BLaER1 (cell line): ENCODE measurements around the gene PACSIN3.

Experiments used
- H3K27ac ChIP-seq: shearing (Covaris generic); formaldehyde crosslinking; 2 replicates; pipeline ENCODE4 v1.8.1; 2022
- H3K27me3 ChIP-seq: shearing (Covaris generic); formaldehyde crosslinking; 2 replicates; pipeline ENCODE4 v1.8.1; 2022
- H3K36me3 ChIP-seq: shearing (Covaris generic); formaldehyde crosslinking; 2 replicates; pipeline ENCODE4 v1.8.1; 2022
- H3K4me1 ChIP-seq: shearing (Covaris generic); formaldehyde crosslinking; 2 replicates; pipeline ENCODE4 v1.8.1; 2022
- H3K4me2 ChIP-seq: shearing (Covaris generic); formaldehyde crosslinking; 2 replicates; pipeline ENCODE4 v1.8.1; 2022
- H3K4me3 ChIP-seq: shearing (Covaris generic); formaldehyde crosslinking; 2 replicates; pipeline ENCODE4 v1.8.1; 2022
- H3K9ac ChIP-seq: shearing (Covaris generic); formaldehyde crosslinking; 2 replicates; pipeline ENCODE4 v1.8.1; 2022
- H3K9me3 ChIP-seq: shearing (Covaris generic); formaldehyde crosslinking; 2 replicates; pipeline ENCODE4 v1.8.1; 2022
- H4K20me1 ChIP-seq: shearing (Covaris generic); formaldehyde crosslinking; 2 replicates; pipeline ENCODE4 v1.8.1; 2022
- Cebpa-rat ChIP-seq: shearing (Covaris generic); IDR thresholded peaks from 2 replicates; pipeline ENCODE4 v1.8.1; 2022

Gene PACSIN3

GRCh38 chr11:47184711-47185304, 1.4 kb downstream of the PACSIN3 start:
- TF ChIP-seq Cebpa-rat: no peak
- peaks cover 33% of the 10 kb centered on the region for H3K36me3 ChIP-seq
- H3K27me3 ChIP-seq: no peaks in the 10 kb centered on the region
- peaks cover 17% of the 10 kb centered on the region; the same call in 1 of the 2 replicates for H4K20me1 ChIP-seq
- peak overlapping the region; percentile 88 for H3K27ac ChIP-seq
- no peaks in the 10 kb centered on the region for H3K9me3 ChIP-seq
- peak overlapping the region; percentile 90 for H3K4me3 ChIP-seq
- peak overlapping the region; percentile 93 for H3K4me2 ChIP-seq
- H3K4me1 ChIP-seq: peaks cover 62% of the 10 kb centered on the region
- H3K9ac ChIP-seq: peak overlapping the region; percentile 93

- TF ChIP-seq Cebpa-rat: no peak
- Histone ChIP-seq H4K20me1 (peaks cover 17% of the 10 kb centered on the region; the same call in 1 of the 2 replicates), H3K4me3 (peak overlapping the region; percentile 90; the same call in 1 of the 2 replicates), H3K9me3 (no peaks in the 10 kb centered on the region), H3K27ac (peak overlapping the region; percentile 88), H3K27me3 (no peaks in the 10 kb centered on the region), H3K36me3 (peaks cover 41% of the 10 kb centered on the region), H3K9ac (peak overlapping the region; percentile 93; the same call in 1 of the 2 replicates), H3K4me1 (peaks cover 59% of the 10 kb centered on the region), H3K4me2 (peak overlapping the region; percentile 93)
Measured at GRCh38 chr11:47183969-47184368, 2.3 kb downstream of the PACSIN3 start.

GRCh38 chr11:47183031-47183856, 3.0 kb downstream of the PACSIN3 start:
- Histone ChIP-seq H3K9ac (peak overlapping the region; percentile 93; the same call in 1 of the 2 replicates), H3K27ac (peak overlapping the region; percentile 88), H3K9me3 (no peaks in the 10 kb centered on the region), H3K4me2 (peak overlapping the region; percentile 93), H3K36me3 (peaks cover 49% of the 10 kb centered on the region), H3K27me3 (no peaks in the 10 kb centered on the region), H3K4me3 (no peak overlapping the region), H3K4me1 (peaks cover 56% of the 10 kb centered on the region), H4K20me1 (peaks cover 17% of the 10 kb centered on the region; the same call in 1 of the 2 replicates)
- TF ChIP-seq Cebpa-rat: no peak

- no peaks in the 10 kb centered on the region for H3K9me3 ChIP-seq
- peaks cover 56% of the 10 kb centered on the region for H3K4me1 ChIP-seq
- no peak overlapping the region for H3K4me3 ChIP-seq
- no peak overlapping the region for H3K27ac ChIP-seq
- H3K27me3 ChIP-seq: no peaks in the 10 kb centered on the region
- H3K36me3 ChIP-seq: peaks cover 51% of the 10 kb centered on the region
- H3K9ac ChIP-seq: no peak overlapping the region
- TF ChIP-seq Cebpa-rat: no peak
- H3K4me2 ChIP-seq: no peak overlapping the region
- peaks cover 17% of the 10 kb centered on the region; the same call in 1 of the 2 replicates for H4K20me1 ChIP-seq
Measured at GRCh38 chr11:47182380-47182779, 3.9 kb downstream of the PACSIN3 start.

- no peak overlapping the region for H3K27ac ChIP-seq
- H3K27me3 ChIP-seq: no peaks in the 10 kb centered on the region
- H4K20me1 ChIP-seq: peaks cover 18% of the 10 kb centered on the region
- no peak overlapping the region for H3K4me3 ChIP-seq
- peaks cover 49% of the 10 kb centered on the region for H3K4me1 ChIP-seq
- no peak for TF ChIP-seq Cebpa-rat
- no peak overlapping the region for H3K9ac ChIP-seq
- H3K4me2 ChIP-seq: no peak overlapping the region
- no peaks in the 10 kb centered on the region for H3K9me3 ChIP-seq
- peaks cover 51% of the 10 kb centered on the region for H3K36me3 ChIP-seq
Measured at GRCh38 chr11:47181271-47181670, 5.0 kb downstream of the PACSIN3 start.

GRCh38 chr11:47180006-47180787, 6.0 kb downstream of the PACSIN3 start:
- no peak for TF ChIP-seq Cebpa-rat
- Histone ChIP-seq H3K4me2 (no peak overlapping the region), H3K9me3 (no peaks in the 10 kb centered on the region), H3K36me3 (peaks cover 56% of the 10 kb centered on the region), H3K4me1 (peaks cover 52% of the 10 kb centered on the region), H3K9ac (no peak overlapping the region), H4K20me1 (peaks cover 29% of the 10 kb centered on the region), H3K27ac (no peak overlapping the region), H3K4me3 (no peak overlapping the region), H3K27me3 (no peaks in the 10 kb centered on the region)

GRCh38 chr11:47179655-47179991, 6.6 kb downstream of the PACSIN3 start:
- Histone ChIP-seq H3K27ac (no peak overlapping the region), H3K4me3 (no peak overlapping the region), H3K4me2 (no peak overlapping the region), H3K9me3 (no peaks in the 10 kb centered on the region), H3K4me1 (peaks cover 52% of the 10 kb centered on the region), H4K20me1 (peaks cover 30% of the 10 kb centered on the region), H3K36me3 (peaks cover 62% of the 10 kb centered on the region), H3K9ac (no peak overlapping the region), H3K27me3 (no peaks in the 10 kb centered on the region)
- TF ChIP-seq Cebpa-rat: no peak

GRCh38 chr11:47178737-47179654, 7.2 kb downstream of the PACSIN3 start:
- H3K9ac ChIP-seq: peak overlapping the region; percentile 99; the same call in 1 of the 2 replicates
- TF ChIP-seq Cebpa-rat: no peak

GRCh38 chr11:47178316-47178715, 7.9 kb downstream of the PACSIN3 start:
- Histone ChIP-seq H3K4me1 (peaks cover 40% of the 10 kb centered on the region), H3K4me2 (peak overlapping the region; percentile 97), H3K27ac (peak overlapping the region; percentile 97), H3K4me3 (no peak overlapping the region), H3K9me3 (no peaks in the 10 kb centered on the region), H4K20me1 (peaks cover 36% of the 10 kb centered on the region), H3K9ac (peak overlapping the region; percentile 99), H3K27me3 (no peaks in the 10 kb centered on the region), H3K36me3 (peaks cover 71% of the 10 kb centered on the region)
- TF ChIP-seq Cebpa-rat: no peak

More at GRCh38 chr11:47178737-47179654, 7.2 kb downstream of the PACSIN3 start:
- no peaks in the 10 kb centered on the region for H3K27me3 ChIP-seq
- no peak overlapping the region for H3K4me2 ChIP-seq
- peaks cover 47% of the 10 kb centered on the region for H3K4me1 ChIP-seq
- H3K27ac ChIP-seq: peak overlapping the region; percentile 97; the same call in 1 of the 2 replicates
- H3K4me3 ChIP-seq: no peak overlapping the region
- no peaks in the 10 kb centered on the region for H3K9me3 ChIP-seq
- H4K20me1 ChIP-seq: peaks cover 30% of the 10 kb centered on the region
- H3K36me3 ChIP-seq: peaks cover 67% of the 10 kb centered on the region
